Tibial artery (tissue), 4 donors: ENCODE results near the gene GRXCR1.

Source experiments
- DNase-seq, 2 donors: peaks; one replicate each; pipeline ENCODE4 v3.0.0-alpha.2; 2019
- H3K27ac ChIP-seq, 2 donors: fragments of 200-600 bp; sonication (generic) in 1 of 2; 1 replicate in 1 of 2; 2 replicates in 1 of 2; pipeline ENCODE4 v1.5.1; 2018 to 2019; ENCODE audit warnings: mild to moderate bottlenecking in 1 of 2
- H3K27me3 ChIP-seq, 2 donors: fragments of 200-600 bp; sonication (generic) in 1 of 2; one replicate each; pipeline versions ENCODE4 v1.5.1 to v1.6.0; 2016 to 2019
- H3K36me3 ChIP-seq, 3 donors: fragments of 200-600 bp; sonication (generic) in 2 of 3; one replicate each; pipeline ENCODE4 v1.5.1; 2016 to 2019; ENCODE audit warnings: mild to moderate bottlenecking in 2 of 3
- H3K4me1 ChIP-seq, 4 donors: fragments of 200-600 bp; sonication (generic) in 2 of 4; 1 replicate in 3 of 4; 2 replicates in 1 of 4; pipeline ENCODE4 v1.5.1; 2016 to 2019
- H3K4me3 ChIP-seq, 2 donors: fragments of 200-600 bp; sonication (generic) in 1 of 2; 1 replicate in 1 of 2; 2 replicates in 1 of 2; pipeline ENCODE4 v1.5.1; 2018 to 2019; ENCODE audit warnings: mild to moderate bottlenecking in 2 of 2
- H3K9me3 ChIP-seq, 3 donors: fragments of 200-600 bp; sonication (generic) in 1 of 3; one replicate each; pipeline ENCODE4 v1.5.1; 2016 to 2019
- CTCF ChIP-seq, 2 experiments: fragments of 200-600 bp in 1 of 2; fragments of 450-650 bp in 1 of 2; IDR thresholded peaks; one replicate each; pipeline ENCODE4 v1.5.1; 2017 to 2019; ENCODE audit warnings: antibody characterized with exemption in 2 of 2, mild to moderate bottlenecking in 1 of 2, moderate library complexity in 1 of 2
- intact Hi-C: fragments of 100-400 bp; cut with DNase I; formaldehyde crosslinking; loops from one replicate; pipeline ENCODE4 v1.15.0; 2023; ENCODE audit warnings: low total_unique reads

Gene GRXCR1

GRCh38 chr4:42891644-42892043, 869 bp upstream of the GRXCR1 start:
- no peak for DNase-seq
- Histone ChIP-seq H3K27ac (no peak overlapping the region), H3K4me3 (no peak overlapping the region), H3K36me3 (no peaks in the 10 kb centered on the region), H3K9me3 (no peaks in the 10 kb centered on the region), H3K27me3 (no peaks in the 10 kb centered on the region), H3K4me1 (no peaks in the 10 kb centered on the region)
- TF ChIP-seq CTCF (IDR thresholded peaks at IDR 0.05): no peak
- intact Hi-C loops: no loop called here

- TF ChIP-seq CTCF (IDR thresholded peaks at IDR 0.05): no peak
- no peak for DNase-seq
- intact Hi-C loops: no loop called here
These were observed 2.9 kb downstream of the GRXCR1 start for GRCh38 chr4:42895452-42895851.

GRCh38 chr4:42904986-42905385, 12.5 kb downstream of the GRXCR1 start:
- Histone ChIP-seq H3K4me1 (peaks cover 0 to 17% (median 2%) of the 10 kb centered on the region in 4 donors), H3K27ac (no peak overlapping the region), H3K36me3 (no peaks in the 10 kb centered on the region), H3K9me3 (no peaks in the 10 kb centered on the region), H3K4me3 (no peak overlapping the region), H3K27me3 (no peaks in the 10 kb centered on the region)
- no peak for DNase-seq
- TF ChIP-seq CTCF (IDR thresholded peaks at IDR 0.05): no peak
- intact Hi-C loops: no loop called here

More at GRCh38 chr4:42895452-42895851, 2.9 kb downstream of the GRXCR1 start:
- H3K9me3 ChIP-seq: no peaks in the 10 kb centered on the region
- H3K4me1 ChIP-seq: no peaks in the 10 kb centered on the region
- no peak overlapping the region for H3K27ac ChIP-seq
- H3K4me3 ChIP-seq: no peak overlapping the region
- no peaks in the 10 kb centered on the region for H3K27me3 ChIP-seq
- H3K36me3 ChIP-seq: no peaks in the 10 kb centered on the region

GRCh38 chr4:42905591-42905990, 13.1 kb downstream of the GRXCR1 start:
- Histone ChIP-seq H3K9me3 (no peaks in the 10 kb centered on the region), H3K4me3 (no peak overlapping the region), H3K27ac (no peak overlapping the region), H3K27me3 (no peaks in the 10 kb centered on the region), H3K36me3 (no peaks in the 10 kb centered on the region), H3K4me1 (peaks cover 0 to 17% (median 2%) of the 10 kb centered on the region in 4 donors)
- TF ChIP-seq CTCF (IDR thresholded peaks at IDR 0.05): no peak
- DNase-seq: no peak
- intact Hi-C loops: no loop called here

- no peak overlapping the region for H3K27ac ChIP-seq
- TF ChIP-seq CTCF (IDR thresholded peaks at IDR 0.05): no peak
- no peaks in the 10 kb centered on the region for H3K27me3 ChIP-seq
- no peak overlapping the region for H3K4me3 ChIP-seq
- H3K4me1 ChIP-seq: peaks cover 0 to 17% (median 2%) of the 10 kb centered on the region in 4 donors
- DNase-seq: no peak
- intact Hi-C loops: no loop called here
- H3K9me3 ChIP-seq: no peaks in the 10 kb centered on the region
- H3K36me3 ChIP-seq: no peaks in the 10 kb centered on the region
These were observed 13.8 kb downstream of the GRXCR1 start for GRCh38 chr4:42906341-42906740.
